H9 (cell line): ENCODE results near the gene VDR. TPM values are rescaled to one million over a fixed set of nuclear protein-coding genes. Genes with fewer than 3 reads are reported as not detected.

ENCODE experiments used
- DNase-seq: peaks from one replicate; pipeline ENCODE4 v3.0.0-alpha.2; 2017
- H2AFZ ChIP-seq: one replicate; pipeline ENCODE4 v1.6.1; 2013; ENCODE audit warnings: mild to moderate bottlenecking, low read length, control low read depth, moderate library complexity
- H2AK5ac ChIP-seq: 2 replicates; pipeline ENCODE4 v1.6.1; 2013; ENCODE audit warnings: low read length, control low read depth, mixed read lengths; ENCODE audit not compliant: insufficient read length
- H2BK120ac ChIP-seq: one replicate; pipeline ENCODE4 v1.6.1; 2013; ENCODE audit warnings: low read depth, mild to moderate bottlenecking, low read length, control low read depth, inconsistent platforms; ENCODE audit not compliant: poor library complexity, severe bottlenecking
- H2BK12ac ChIP-seq: 2 replicates; pipeline ENCODE4 v1.6.1; 2013; ENCODE audit warnings: low read length, control low read depth, mixed read lengths, low read depth; ENCODE audit not compliant: insufficient read length
- H2BK15ac ChIP-seq: 2 replicates; pipeline ENCODE4 v1.6.1; 2013; ENCODE audit warnings: low read depth, low read length, control low read depth
- H2BK20ac ChIP-seq: one replicate; pipeline ENCODE4 v1.6.1; 2013; ENCODE audit warnings: low read depth, mild to moderate bottlenecking, low read length, control low read depth, inconsistent platforms; ENCODE audit not compliant: poor library complexity, severe bottlenecking
- H2BK5ac ChIP-seq: 2 replicates; pipeline ENCODE4 v1.6.1; 2013; ENCODE audit warnings: low read length, control low read depth, mixed read lengths; ENCODE audit not compliant: insufficient read length
- H3K14ac ChIP-seq: 2 replicates; pipeline ENCODE4 v1.6.1; 2013; ENCODE audit warnings: low read length, control low read depth; ENCODE audit not compliant: insufficient read depth
- H3K18ac ChIP-seq: 2 replicates; pipeline ENCODE4 v1.6.1; 2013; ENCODE audit warnings: low read depth, mild to moderate bottlenecking, mixed read lengths, low read length, control low read depth; ENCODE audit not compliant: insufficient read length
- H3K23ac ChIP-seq: 2 replicates; pipeline ENCODE4 v1.6.1; 2013; ENCODE audit warnings: low read length, control low read depth, mixed read lengths, low read depth; ENCODE audit not compliant: insufficient read length
- H3K23me2 ChIP-seq: 2 replicates; pipeline ENCODE4 v1.6.1; 2013; ENCODE audit warnings: low read depth, mild to moderate bottlenecking, mixed read lengths, low read length, control low read depth; ENCODE audit not compliant: insufficient read length, poor library complexity, severe bottlenecking
- H3K27ac ChIP-seq: 2 replicates; pipeline ENCODE4 v1.5.1; 2013; ENCODE audit warnings: low read length, control low read depth, mixed read lengths, low read depth; ENCODE audit not compliant: insufficient read length
- H3K27me3 ChIP-seq: 2 replicates; pipeline ENCODE4 v1.6.1; 2013; ENCODE audit warnings: low read length, control low read depth, inconsistent platforms; ENCODE audit not compliant: insufficient read depth
- H3K4ac ChIP-seq: 2 replicates; pipeline ENCODE4 v1.6.1; 2013; ENCODE audit warnings: low read depth, mild to moderate bottlenecking, control low read depth, inconsistent platforms, low read length, moderate library complexity
- H3K4me1 ChIP-seq: 2 replicates; pipeline ENCODE4 v1.6.1; 2013; ENCODE audit warnings: low read length, control low read depth, inconsistent platforms; ENCODE audit not compliant: insufficient read depth
- H3K4me2 ChIP-seq: 2 replicates; pipeline ENCODE4 v1.6.1; 2013; ENCODE audit warnings: low read length, control low read depth, mixed read lengths; ENCODE audit not compliant: insufficient read length, insufficient read depth
- H3K56ac ChIP-seq: 2 replicates; pipeline ENCODE4 v1.6.1; 2013; ENCODE audit warnings: low read depth, mild to moderate bottlenecking, mixed read lengths, low read length, control low read depth; ENCODE audit not compliant: insufficient read length
- H3K79me1 ChIP-seq: 2 replicates; pipeline ENCODE4 v1.6.1; 2013; ENCODE audit warnings: low read depth, mild to moderate bottlenecking, moderate library complexity, low read length, control low read depth, inconsistent platforms; ENCODE audit not compliant: insufficient read depth, poor library complexity, severe bottlenecking
- H3K79me2 ChIP-seq: 2 replicates; pipeline ENCODE4 v1.6.1; 2013; ENCODE audit warnings: low read length, control low read depth, inconsistent platforms; ENCODE audit not compliant: insufficient read depth
- H3K9ac ChIP-seq: 2 replicates; pipeline ENCODE4 v1.6.1; 2013; ENCODE audit warnings: low read length, control low read depth, mixed read lengths; ENCODE audit not compliant: insufficient read length; ENCODE audit errors: extremely low read depth
- H3K9me3 ChIP-seq: one replicate; pipeline ENCODE4 v1.6.1; 2013; ENCODE audit warnings: low read depth, low read length, inconsistent platforms; ENCODE audit not compliant: control insufficient read depth
- H3T11ph ChIP-seq: one replicate; pipeline ENCODE4 v1.6.1; 2013; ENCODE audit warnings: mild to moderate bottlenecking, low read length, control low read depth, inconsistent platforms
- H4K20me1 ChIP-seq: one replicate; pipeline ENCODE4 v1.6.1; 2013; ENCODE audit not compliant: control insufficient read depth, insufficient read length, insufficient read depth
- H4K5ac ChIP-seq: 2 replicates; pipeline ENCODE4 v1.6.1; 2013; ENCODE audit warnings: low read depth, mild to moderate bottlenecking, mixed read lengths, low read length, control low read depth; ENCODE audit not compliant: insufficient read length
- H4K8ac ChIP-seq: replicated peaks from 2 replicates; pipeline ENCODE4 v1.6.1; 2013; ENCODE audit warnings: low read length, control low read depth, mixed read lengths, low read depth; ENCODE audit not compliant: insufficient read length
- H4K91ac ChIP-seq: 2 replicates; pipeline ENCODE4 v1.6.1; 2013; ENCODE audit warnings: low read depth, mild to moderate bottlenecking, moderate library complexity, mixed read lengths, low read length, control low read depth; ENCODE audit not compliant: insufficient read length
- H3K27ac Mint-ChIP-seq, 3 experiments: 2 replicates in 2 of 3; 3 replicates in 1 of 3; pipeline ENCODE4 v1.8.0; 2020 to 2021; ENCODE audit warnings: mixed read lengths in 3 of 3, mild to moderate bottlenecking in 1 of 3, moderate library complexity in 1 of 3
- H3K27me3 Mint-ChIP-seq: 2 replicates; pipeline ENCODE4 v1.8.0; 2021; ENCODE audit warnings: low read depth, mild to moderate bottlenecking, moderate library complexity, mixed read lengths
- H3K36me3 Mint-ChIP-seq, 3 experiments: 2 replicates in 2 of 3; 3 replicates in 1 of 3; pipeline ENCODE4 v1.8.0; 2020 to 2021; ENCODE audit warnings: low read depth in 3 of 3, mixed read lengths in 3 of 3; ENCODE audit not compliant: insufficient read depth in 1 of 3
- H3K4me1 Mint-ChIP-seq, 2 experiments: 2 replicates each; pipeline ENCODE4 v1.8.0; 2020; ENCODE audit warnings: mixed read lengths in 2 of 2
- H3K4me3 Mint-ChIP-seq, 2 experiments: 2 replicates in 1 of 2; 3 replicates in 1 of 2; pipeline ENCODE4 v1.8.0; 2020 to 2021; ENCODE audit warnings: mild to moderate bottlenecking in 2 of 2, mixed read lengths in 2 of 2, moderate library complexity in 1 of 2
- H3K9me3 Mint-ChIP-seq, 2 experiments: 2 replicates in 1 of 2; 3 replicates in 1 of 2; pipeline ENCODE4 v1.8.0; 2020; ENCODE audit warnings: mild to moderate bottlenecking in 2 of 2, mixed read lengths in 2 of 2, moderate library complexity in 1 of 2
- CTCF ChIP-seq: fragments of 200-600 bp; sonication (generic); conservative IDR thresholded peaks from 3 replicates; pipeline ENCODE4 v1.8.0; 2021; ENCODE audit warnings: antibody characterized with exemption, mild to moderate bottlenecking
- WGBS: extraction: QIAGEN DNeasy Blood & Tissue Kit; methylation state at CpG from one replicate; pipeline ENCODE4 v1.1.7; 2013; ENCODE audit warnings: missing lambda C conversion rate, low lambda C conversion rate, mixed read lengths; ENCODE audit not compliant: insufficient read length; ENCODE audit errors: extremely low coverage; 5-methylcytosine and 5-hydroxymethylcytosine counted together
- total RNA-seq: library from RNA; stranded (reverse); gene quantifications from 2 replicates; pipeline ENCODE4 v1.2.1, GENCODE V29; 2021

The VDR gene
- total RNA-seq, 1 experiment from 2014 or later: 0.61 TPM

- Histone ChIP-seq H4K91ac (no peak overlapping the region), H3K56ac (no peak overlapping the region), H2BK120ac (no peak overlapping the region), H3K4me2 (no peak overlapping the region), H2AK5ac (no peak overlapping the region), H4K8ac (no peak overlapping the region), H3T11ph (no peak overlapping the region), H3K4ac (no peak overlapping the region), H4K20me1 (no peaks in the 10 kb centered on the region), H3K79me1 (no peaks in the 10 kb centered on the region), H3K4me1 (peaks cover under 1% of the 10 kb centered on the region; the same call in 1 of the 2 replicates), H2BK20ac (no peak overlapping the region), H3K9me3 (no peaks in the 10 kb centered on the region), H2BK5ac (no peak overlapping the region), H3K18ac (no peak overlapping the region), H3K23me2 (no peaks in the 10 kb centered on the region), H3K27ac (no peak overlapping the region), H3K27me3 (no peaks in the 10 kb centered on the region), H2BK15ac (no peak overlapping the region), H2BK12ac (no peak overlapping the region), H3K79me2 (no peaks in the 10 kb centered on the region), H3K9ac (no peak overlapping the region), H4K5ac (no peak overlapping the region), H2AFZ (no peak overlapping the region), H3K23ac (no peak overlapping the region), H3K14ac (no peak overlapping the region)
- Mint-ChIP-seq H3K4me3 (no peak overlapping the region), H3K27ac (no peak overlapping the region), H3K27me3 (peaks cover 22% of the 10 kb centered on the region), H3K9me3 (no peaks in the 10 kb centered on the region; a peak in 1 of 5 replicates), H3K36me3 (no peaks in the 10 kb centered on the region), H3K4me1 (peaks cover 22 to 35% of the 10 kb centered on the region in 2 experiments)
- no peak for TF ChIP-seq CTCF
- DNase-seq: no peak
- no CpG with 5 or more reads among the region's 2 CpGs for WGBS
These were observed 63.3 kb downstream of the VDR start for GRCh38 chr12:47841501-47841900.
